MCF 10A (cell line): Measurements from ENCODE around the gene QSOX1. TPM values are rescaled to one million over a fixed set of nuclear protein-coding genes. Genes with fewer than 3 reads are reported as not detected.

ENCODE experiments used
- BruUV-seq: library from RNA; stranded (reverse); fragments of 400-500 nt; replicated peaks from 2 replicates; lab custom pipeline; 2021; lab: Mats Ljungman, UMichigan
- CTCF ChIA-PET: fragments of 300-600 bp; sonication (Branson Sonifier 250); formaldehyde crosslinking; extraction: SDS; loops from one replicate; lab custom pipeline; 2021; ENCODE audit warnings: antibody characterized with exemption, inconsistent platforms; lab: Yijun Ruan, JAX
- POLR2A ChIA-PET: fragments of 300-600, 350-650 bp; sonication (Branson Sonifier 250); formaldehyde crosslinking; extraction: SDS; loops from one replicate; lab custom pipeline; 2020; ENCODE audit warnings: antibody characterized with exemption, inconsistent platforms; lab: Yijun Ruan, JAX
- DNase-seq: peaks from one replicate; pipeline ENCODE4 v3.0.0-alpha.2; 2018; ENCODE audit not compliant: unreplicated experiment
- H3K27ac Mint-ChIP-seq: one replicate; pipeline ENCODE4 v1.8.0; 2022; ENCODE audit warnings: mild to moderate bottlenecking, low read depth, mixed read lengths; ENCODE audit not compliant: unreplicated experiment
- H3K27me3 Mint-ChIP-seq: one replicate; pipeline ENCODE4 v1.8.0; 2022; ENCODE audit warnings: mixed read lengths; ENCODE audit not compliant: insufficient read depth, unreplicated experiment
- H3K36me3 Mint-ChIP-seq: one replicate; pipeline ENCODE4 v1.8.0; 2022; ENCODE audit warnings: mild to moderate bottlenecking, moderate library complexity, mixed read lengths; ENCODE audit not compliant: insufficient read depth, unreplicated experiment
- H3K4me1 Mint-ChIP-seq: one replicate; pipeline ENCODE4 v1.8.0; 2022; ENCODE audit warnings: mixed read lengths; ENCODE audit not compliant: insufficient read depth, unreplicated experiment
- H3K4me3 Mint-ChIP-seq: one replicate; pipeline ENCODE4 v1.8.0; 2022; ENCODE audit warnings: mild to moderate bottlenecking, moderate library complexity, mixed read lengths; ENCODE audit not compliant: unreplicated experiment
- H3K9me3 Mint-ChIP-seq: one replicate; pipeline ENCODE4 v1.8.0; 2022; ENCODE audit warnings: mixed read lengths; ENCODE audit not compliant: unreplicated experiment
- intact Hi-C: fragments of 100-400 bp; cut with micrococcal nuclease; formaldehyde crosslinking; loops from 2 replicates; pipeline ENCODE4 v1.14.1; 2022
- total RNA-seq: library from RNA; stranded (reverse); gene quantifications from 2 replicates; pipeline ENCODE4 v1.2.3, GENCODE V29; 2022
- TF ChIP-seq, protein P1 (sequence below): fragments of 200-600 bp; IDR thresholded peaks from one replicate; pipeline ENCODE4 v1.8.0; 2022; ENCODE audit warnings: antibody characterized with exemption, mild to moderate bottlenecking; ENCODE audit not compliant: unreplicated experiment

The QSOX1 gene
- total RNA-seq, 1 experiment from 2014 or later = 309 TPM

DNA sequence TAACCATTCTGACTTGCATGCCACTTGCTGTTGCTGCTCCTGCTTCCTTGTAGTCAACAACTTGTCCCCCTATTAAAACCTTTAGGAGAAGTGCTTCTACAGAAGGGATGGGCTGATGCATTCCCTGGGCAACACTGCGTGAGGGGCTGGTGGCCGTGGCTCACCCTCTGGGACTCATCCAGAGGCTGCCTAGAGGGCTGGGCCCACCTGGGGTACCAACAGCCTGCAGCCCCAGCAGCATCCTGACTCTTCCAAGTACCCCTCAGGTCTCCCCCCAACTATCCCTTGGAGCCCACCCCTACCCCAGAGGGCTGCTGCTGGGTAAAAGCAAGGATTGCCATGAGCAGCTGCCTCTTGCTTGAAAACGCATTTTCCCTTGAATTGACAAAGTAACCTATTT, 40.7 kb downstream of the QSOX1 start:
- BruUV-seq = no TSS peak
- no peaks in the 10 kb centered on the region for H3K4me1 Mint-ChIP-seq
- H3K9me3 Mint-ChIP-seq = no peaks in the 10 kb centered on the region
- ChIA-PET CTCF (interaction anchor here (0.7 to 8.7 kb wide), 3 partner anchors 7 to 17 kb away, joined by 3 to 79 read pairs (median 3); no protein-coding TSS in a partner anchor), POLR2A (no interaction called here)
- peaks cover 54% of the 10 kb centered on the region for H3K36me3 Mint-ChIP-seq
- no peak for DNase-seq
- no peak overlapping the region for H3K27ac Mint-ChIP-seq
- intact Hi-C loops = no loop called here
- H3K4me3 Mint-ChIP-seq = no peak overlapping the region
- TF ChIP-seq, protein P1, sequence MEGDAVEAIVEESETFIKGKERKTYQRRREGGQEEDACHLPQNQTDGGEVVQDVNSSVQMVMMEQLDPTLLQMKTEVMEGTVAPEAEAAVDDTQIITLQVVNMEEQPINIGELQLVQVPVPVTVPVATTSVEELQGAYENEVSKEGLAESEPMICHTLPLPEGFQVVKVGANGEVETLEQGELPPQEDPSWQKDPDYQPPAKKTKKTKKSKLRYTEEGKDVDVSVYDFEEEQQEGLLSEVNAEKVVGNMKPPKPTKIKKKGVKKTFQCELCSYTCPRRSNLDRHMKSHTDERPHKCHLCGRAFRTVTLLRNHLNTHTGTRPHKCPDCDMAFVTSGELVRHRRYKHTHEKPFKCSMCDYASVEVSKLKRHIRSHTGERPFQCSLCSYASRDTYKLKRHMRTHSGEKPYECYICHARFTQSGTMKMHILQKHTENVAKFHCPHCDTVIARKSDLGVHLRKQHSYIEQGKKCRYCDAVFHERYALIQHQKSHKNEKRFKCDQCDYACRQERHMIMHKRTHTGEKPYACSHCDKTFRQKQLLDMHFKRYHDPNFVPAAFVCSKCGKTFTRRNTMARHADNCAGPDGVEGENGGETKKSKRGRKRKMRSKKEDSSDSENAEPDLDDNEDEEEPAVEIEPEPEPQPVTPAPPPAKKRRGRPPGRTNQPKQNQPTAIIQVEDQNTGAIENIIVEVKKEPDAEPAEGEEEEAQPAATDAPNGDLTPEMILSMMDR = no peak
- no peaks in the 10 kb centered on the region for H3K27me3 Mint-ChIP-seq

DNA sequence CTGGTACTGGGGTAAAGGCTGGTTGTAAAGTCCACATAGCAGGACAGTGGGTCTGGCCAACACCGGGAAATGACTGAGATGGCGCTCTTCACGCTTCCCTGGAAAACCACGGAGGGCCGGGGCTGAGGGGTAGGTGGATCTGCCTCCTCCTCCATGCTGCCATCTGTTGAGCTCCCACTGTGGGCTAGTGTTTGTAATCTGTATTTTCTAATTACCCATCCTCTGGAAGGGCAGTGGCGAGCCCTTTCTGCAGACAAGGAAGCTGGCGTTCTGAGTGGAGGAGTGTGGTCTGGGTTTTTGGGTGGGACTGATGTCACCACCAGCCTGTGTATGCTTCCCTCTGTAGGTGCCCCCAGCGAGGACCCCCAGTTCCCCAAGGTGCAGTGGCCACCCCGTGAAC, 41.2 kb downstream of the QSOX1 start:
- Mint-ChIP-seq H3K36me3 (peaks cover 49% of the 10 kb centered on the region), H3K27me3 (no peaks in the 10 kb centered on the region), H3K4me3 (no peak overlapping the region), H3K27ac (no peak overlapping the region), H3K9me3 (no peaks in the 10 kb centered on the region), H3K4me1 (no peaks in the 10 kb centered on the region)
- ChIA-PET CTCF (interaction anchor here (0.5 to 8.7 kb wide), 3 partner anchors 7 to 381 kb away, joined by 3 to 79 read pairs (median 3); no protein-coding TSS in a partner anchor), POLR2A (no interaction called here)
- TF ChIP-seq, protein P1 = no peak
- intact Hi-C loops = no loop called here
- BruUV-seq = no TSS peak
- no peak for DNase-seq

DNA sequence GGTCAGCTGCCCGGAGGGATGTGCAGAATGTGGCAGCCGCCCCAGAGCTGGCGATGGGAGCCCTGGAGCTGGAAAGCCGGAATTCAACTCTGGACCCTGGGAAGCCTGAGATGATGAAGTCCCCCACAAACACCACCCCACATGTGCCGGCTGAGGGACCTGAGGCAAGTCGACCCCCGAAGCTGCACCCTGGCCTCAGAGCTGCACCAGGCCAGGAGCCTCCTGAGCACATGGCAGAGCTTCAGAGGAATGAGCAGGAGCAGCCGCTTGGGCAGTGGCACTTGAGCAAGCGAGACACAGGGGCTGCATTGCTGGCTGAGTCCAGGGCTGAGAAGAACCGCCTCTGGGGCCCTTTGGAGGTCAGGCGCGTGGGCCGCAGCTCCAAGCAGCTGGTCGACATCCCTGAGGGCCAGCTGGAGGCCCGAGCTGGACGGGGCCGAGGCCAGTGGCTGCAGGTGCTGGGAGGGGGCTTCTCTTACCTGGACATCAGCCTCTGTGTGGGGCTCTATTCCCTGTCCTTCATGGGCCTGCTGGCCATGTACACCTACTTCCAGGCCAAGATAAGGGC, 41.9 kb downstream of the QSOX1 start:
- intact Hi-C loops = no loop called here

DNA sequence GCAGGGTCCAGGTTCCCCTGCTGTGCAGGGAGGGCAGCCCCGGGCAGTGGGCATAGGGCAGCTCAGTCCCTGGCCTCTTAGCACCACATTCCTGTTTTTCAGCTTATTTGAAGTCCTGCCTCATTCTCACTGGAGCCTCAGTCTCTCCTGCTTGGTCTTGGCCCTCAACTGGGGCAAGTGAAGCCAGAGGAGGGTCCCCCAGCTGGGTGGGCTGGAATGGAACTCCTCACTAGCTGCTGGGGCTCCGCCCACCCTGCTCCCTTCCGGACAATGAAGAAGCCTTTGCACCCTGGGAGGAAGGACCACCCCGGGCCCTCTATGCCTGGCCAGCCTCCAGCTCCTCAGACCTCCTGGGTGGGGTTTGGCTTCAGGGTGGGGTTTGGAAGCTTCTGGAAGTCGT, 42.6 kb downstream of the QSOX1 start:
- no peak for DNase-seq
- H3K9me3 Mint-ChIP-seq = no peaks in the 10 kb centered on the region
- no peak overlapping the region for H3K4me3 Mint-ChIP-seq
- H3K27me3 Mint-ChIP-seq = no peaks in the 10 kb centered on the region
- ChIA-PET CTCF (interaction anchor here (0.6 to 8.7 kb wide), 8 partner anchors 9 to 318 kb away, joined by 3 to 79 read pairs (median 6); no protein-coding TSS in a partner anchor), POLR2A (no interaction called here)
- TF ChIP-seq, protein P1 = no peak
- intact Hi-C loops = no loop called here
- no peaks in the 10 kb centered on the region for H3K4me1 Mint-ChIP-seq
- no peak overlapping the region for H3K27ac Mint-ChIP-seq
- H3K36me3 Mint-ChIP-seq = peaks cover 36% of the 10 kb centered on the region
- BruUV-seq = no TSS peak

More for the DNA sequence above, 41.9 kb downstream of the QSOX1 start:
- Mint-ChIP-seq H3K27ac (no peak overlapping the region), H3K9me3 (no peaks in the 10 kb centered on the region), H3K4me1 (no peaks in the 10 kb centered on the region), H3K4me3 (no peak overlapping the region), H3K27me3 (no peaks in the 10 kb centered on the region), H3K36me3 (peaks cover 43% of the 10 kb centered on the region)
- no peak for DNase-seq
- CTCF ChIA-PET = interaction anchor here (0.5 to 8.7 kb wide), 10 partner anchors 8 to 382 kb away, joined by 3 to 79 read pairs (median 4); no protein-coding TSS in a partner anchor
- no TSS peak for BruUV-seq
- POLR2A ChIA-PET = no interaction called here
- TF ChIP-seq, protein P1 = no peak
